Mesodermal cell (in vitro differentiated cells): ENCODE data around the gene POLR2H.

ENCODE experiments used
- H3K27ac ChIP-seq: 2 replicates; pipeline ENCODE4 v1.7.0; 2013; ENCODE audit warnings: mild to moderate bottlenecking, low read depth, low read length, moderate library complexity; ENCODE audit not compliant: severe bottlenecking
- H3K36me3 ChIP-seq: 2 replicates; pipeline ENCODE4 v1.7.1; 2013; ENCODE audit warnings: mild to moderate bottlenecking, low read length, moderate library complexity; ENCODE audit not compliant: control insufficient read depth, insufficient read depth
- H3K4me1 ChIP-seq: one replicate; pipeline ENCODE4 v1.7.1; 2013; ENCODE audit warnings: mild to moderate bottlenecking, low read length; ENCODE audit not compliant: insufficient read depth, control insufficient read depth, poor library complexity, severe bottlenecking
- H3K4me3 ChIP-seq: 2 replicates; pipeline ENCODE4 v1.7.0; 2013; ENCODE audit warnings: low read length, control low read depth, mild to moderate bottlenecking; ENCODE audit not compliant: insufficient read depth, poor library complexity, severe bottlenecking; ENCODE audit errors: extremely low read depth
- H3K9me3 ChIP-seq: 2 replicates; pipeline ENCODE4 v1.7.1; 2013; ENCODE audit warnings: mild to moderate bottlenecking, low read length, moderate library complexity; ENCODE audit not compliant: control insufficient read depth
- WGBS, 2 experiments: methylation state at CpG; one replicate each; pipeline ENCODE4 v1.1.5; 2013; ENCODE audit warnings: missing lambda C conversion rate in 2 of 2; ENCODE audit not compliant: insufficient coverage in 2 of 2; 5-methylcytosine and 5-hydroxymethylcytosine counted together

The POLR2H gene

DNA sequence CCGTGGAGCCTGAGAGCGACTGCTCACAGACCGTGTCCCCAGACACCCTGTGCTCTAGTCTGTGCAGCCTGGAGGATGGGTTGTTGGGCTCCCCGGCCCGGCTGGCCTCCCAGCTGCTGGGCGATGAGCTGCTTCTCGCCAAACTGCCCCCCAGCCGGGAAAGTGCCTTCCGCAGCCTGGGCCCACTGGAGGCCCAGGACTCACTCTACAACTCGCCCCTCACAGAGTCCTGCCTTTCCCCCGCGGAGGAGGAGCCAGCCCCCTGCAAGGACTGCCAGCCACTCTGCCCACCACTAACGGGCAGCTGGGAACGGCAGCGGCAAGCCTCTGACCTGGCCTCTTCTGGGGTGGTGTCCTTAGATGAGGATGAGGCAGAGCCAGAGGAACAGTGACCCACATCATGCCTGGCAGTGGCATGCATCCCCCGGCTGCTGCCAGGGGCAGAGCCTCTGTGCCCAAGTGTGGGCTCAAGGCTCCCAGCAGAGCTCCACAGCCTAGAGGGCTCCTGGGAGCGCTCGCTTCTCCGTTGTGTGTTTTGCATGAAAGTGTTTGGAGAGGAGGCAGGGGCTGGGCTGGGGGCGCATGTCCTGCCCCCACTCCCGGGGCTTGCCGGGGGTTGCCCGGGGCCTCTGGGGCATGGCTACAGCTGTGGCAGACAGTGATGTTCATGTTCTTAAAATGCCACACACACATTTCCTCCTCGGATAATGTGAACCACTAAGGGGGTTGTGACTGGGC, 16.8 kb upstream of the POLR2H start:
- WGBS, 2 experiments: 75 to 94% methylated on average over 11 to 16 of the region's 24 CpGs

DNA sequence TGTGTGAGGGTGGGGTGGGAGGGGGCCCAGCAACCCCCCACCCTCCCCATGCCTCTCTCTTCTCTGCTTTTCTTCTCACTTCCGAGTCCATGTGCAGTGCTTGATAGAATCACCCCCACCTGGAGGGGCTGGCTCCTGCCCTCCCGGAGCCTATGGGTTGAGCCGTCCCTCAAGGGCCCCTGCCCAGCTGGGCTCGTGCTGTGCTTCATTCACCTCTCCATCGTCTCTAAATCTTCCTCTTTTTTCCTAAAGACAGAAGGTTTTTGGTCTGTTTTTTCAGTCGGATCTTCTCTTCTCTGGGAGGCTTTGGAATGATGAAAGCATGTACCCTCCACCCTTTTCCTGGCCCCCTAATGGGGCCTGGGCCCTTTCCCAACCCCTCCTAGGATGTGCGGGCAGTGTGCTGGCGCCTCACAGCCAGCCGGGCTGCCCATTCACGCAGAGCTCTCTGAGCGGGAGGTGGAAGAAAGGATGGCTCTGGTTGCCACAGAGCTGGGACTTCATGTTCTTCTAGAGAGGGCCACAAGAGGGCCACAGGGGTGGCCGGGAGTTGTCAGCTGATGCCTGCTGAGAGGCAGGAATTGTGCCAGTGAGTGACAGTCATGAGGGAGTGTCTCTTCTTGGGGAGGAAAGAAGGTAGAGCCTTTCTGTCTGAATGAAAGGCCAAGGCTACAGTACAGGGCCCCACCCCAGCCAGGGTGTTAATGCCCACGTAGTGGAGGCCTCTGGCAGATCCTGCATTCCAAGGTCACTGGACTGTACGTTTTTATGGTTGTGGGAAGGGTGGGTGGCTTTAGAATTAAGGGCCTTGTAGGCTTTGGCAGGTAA, 16.0 kb upstream of the POLR2H start:
- Histone ChIP-seq H3K4me1 (peaks cover 36% of the 10 kb centered on the region), H3K9me3 (no peaks in the 10 kb centered on the region), H3K36me3 (peaks cover 39% of the 10 kb centered on the region), H3K4me3 (no peak overlapping the region), H3K27ac (peak overlapping the region; percentile 36)
- WGBS, 2 experiments: 27 to 38% methylated on average over 6 of the region's 14 CpGs

More for the DNA sequence above, 16.8 kb upstream of the POLR2H start:
- peaks cover 34% of the 10 kb centered on the region for H3K36me3 ChIP-seq
- no peaks in the 10 kb centered on the region for H3K9me3 ChIP-seq
- H3K4me3 ChIP-seq: no peak overlapping the region
- no peak overlapping the region for H3K27ac ChIP-seq
- H3K4me1 ChIP-seq: peaks cover 40% of the 10 kb centered on the region

DNA sequence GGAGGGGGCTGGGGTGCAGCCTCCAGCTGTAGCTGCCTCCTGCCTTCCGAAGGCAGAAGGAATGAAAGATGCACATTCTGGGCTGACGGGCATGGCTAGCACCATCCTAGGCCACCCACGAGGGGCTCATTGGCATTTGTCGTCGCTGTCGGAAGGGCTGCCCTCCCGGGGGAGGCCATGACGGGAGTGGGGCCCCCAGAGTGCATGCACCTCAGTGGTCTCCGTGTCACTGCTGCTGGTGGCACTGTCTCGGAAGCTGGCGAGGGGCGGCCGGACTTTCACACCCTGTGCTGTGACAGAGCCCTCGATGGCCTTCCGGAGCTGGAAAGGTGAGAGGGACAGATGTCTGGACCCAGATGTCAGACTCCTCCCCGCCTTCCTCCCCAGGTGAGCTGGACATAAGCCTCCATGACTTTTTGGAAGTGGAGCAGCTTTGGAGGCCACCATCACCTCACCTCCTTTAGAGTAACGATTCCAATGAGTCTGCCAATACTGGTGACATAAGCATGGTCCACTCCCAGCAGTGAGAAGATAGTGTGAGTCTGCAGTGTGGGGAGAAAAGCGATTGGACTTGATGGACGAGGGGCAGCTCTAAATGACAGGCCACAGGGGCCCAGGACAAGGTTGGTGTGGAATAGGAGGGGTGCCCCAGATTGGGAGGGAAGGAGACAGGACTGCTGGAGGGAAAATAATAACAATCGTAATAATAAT, 14.9 kb upstream of the POLR2H start:
- 93 to 98% methylated on average over 13 to 18 of the region's 20 CpGs for WGBS, 2 experiments
- Histone ChIP-seq H3K4me1 (peaks cover 36% of the 10 kb centered on the region), H3K36me3 (peaks cover 35% of the 10 kb centered on the region), H3K4me3 (no peak overlapping the region), H3K27ac (no peak overlapping the region), H3K9me3 (no peaks in the 10 kb centered on the region)

DNA sequence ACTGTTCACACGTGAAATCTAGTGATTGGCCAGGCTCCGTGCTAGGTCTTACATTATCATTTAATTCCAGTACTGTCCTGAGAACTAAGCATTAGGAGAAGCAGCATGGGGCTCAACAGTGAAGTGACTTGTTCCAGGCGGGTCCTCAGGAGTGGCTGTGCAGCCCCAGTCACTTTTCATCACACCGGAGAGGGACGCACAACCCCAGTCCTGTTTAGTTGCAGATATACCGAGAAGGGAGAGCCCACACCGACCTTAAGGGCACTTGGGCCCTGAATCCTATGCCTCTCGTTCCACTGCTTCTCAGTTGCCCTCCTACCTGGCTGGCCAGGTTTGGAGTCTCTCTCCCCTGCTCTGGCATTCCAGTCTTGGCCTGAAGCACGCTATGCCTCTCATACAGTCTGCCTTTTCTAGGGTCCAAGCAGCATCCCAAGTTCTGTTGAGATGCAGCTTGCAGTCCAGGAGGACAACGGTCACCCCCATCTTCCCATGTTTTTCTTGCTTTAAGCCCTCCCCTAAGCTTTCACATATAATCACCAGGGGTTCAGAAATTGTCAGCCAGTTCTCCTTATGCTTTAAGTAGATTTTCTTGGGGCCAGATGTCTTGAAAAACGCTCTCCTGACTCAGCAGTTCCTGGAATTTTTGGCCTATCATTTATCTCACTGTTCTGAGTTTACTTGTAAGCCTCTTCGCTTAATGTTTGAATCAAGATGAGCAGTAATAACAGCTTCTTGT, 14.0 kb upstream of the POLR2H start:
- Histone ChIP-seq H3K36me3 (peaks cover 36% of the 10 kb centered on the region), H3K4me3 (no peak overlapping the region), H3K9me3 (no peaks in the 10 kb centered on the region), H3K27ac (peak overlapping the region; percentile 49), H3K4me1 (peaks cover 40% of the 10 kb centered on the region)
- WGBS, 2 experiments: 92 to 96% methylated on average over 9 to 10 of the region's 12 CpGs

DNA sequence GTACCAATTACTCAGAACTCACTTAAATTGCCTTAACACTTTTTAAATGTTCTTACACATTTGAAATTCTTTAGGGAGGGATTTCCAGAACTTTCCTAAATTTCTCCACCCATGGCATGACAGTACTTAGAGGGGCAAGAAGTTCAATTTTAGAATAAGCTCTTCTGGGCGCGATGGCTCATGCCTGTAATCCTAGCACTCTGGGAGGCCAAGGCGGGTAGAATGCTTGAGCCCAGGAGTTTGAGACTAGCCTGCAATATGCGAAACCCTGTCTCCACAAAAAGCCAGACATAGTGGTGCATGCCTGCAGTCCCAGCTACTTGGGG, 13.5 kb upstream of the POLR2H start:
- Histone ChIP-seq H3K4me1 (peaks cover 39% of the 10 kb centered on the region), H3K4me3 (no peak overlapping the region), H3K9me3 (no peaks in the 10 kb centered on the region), H3K27ac (peak overlapping the region; percentile 49), H3K36me3 (peaks cover 30% of the 10 kb centered on the region)
- WGBS, 2 experiments: 88 to 96% methylated on average over 4 of the region's 4 CpGs

DNA sequence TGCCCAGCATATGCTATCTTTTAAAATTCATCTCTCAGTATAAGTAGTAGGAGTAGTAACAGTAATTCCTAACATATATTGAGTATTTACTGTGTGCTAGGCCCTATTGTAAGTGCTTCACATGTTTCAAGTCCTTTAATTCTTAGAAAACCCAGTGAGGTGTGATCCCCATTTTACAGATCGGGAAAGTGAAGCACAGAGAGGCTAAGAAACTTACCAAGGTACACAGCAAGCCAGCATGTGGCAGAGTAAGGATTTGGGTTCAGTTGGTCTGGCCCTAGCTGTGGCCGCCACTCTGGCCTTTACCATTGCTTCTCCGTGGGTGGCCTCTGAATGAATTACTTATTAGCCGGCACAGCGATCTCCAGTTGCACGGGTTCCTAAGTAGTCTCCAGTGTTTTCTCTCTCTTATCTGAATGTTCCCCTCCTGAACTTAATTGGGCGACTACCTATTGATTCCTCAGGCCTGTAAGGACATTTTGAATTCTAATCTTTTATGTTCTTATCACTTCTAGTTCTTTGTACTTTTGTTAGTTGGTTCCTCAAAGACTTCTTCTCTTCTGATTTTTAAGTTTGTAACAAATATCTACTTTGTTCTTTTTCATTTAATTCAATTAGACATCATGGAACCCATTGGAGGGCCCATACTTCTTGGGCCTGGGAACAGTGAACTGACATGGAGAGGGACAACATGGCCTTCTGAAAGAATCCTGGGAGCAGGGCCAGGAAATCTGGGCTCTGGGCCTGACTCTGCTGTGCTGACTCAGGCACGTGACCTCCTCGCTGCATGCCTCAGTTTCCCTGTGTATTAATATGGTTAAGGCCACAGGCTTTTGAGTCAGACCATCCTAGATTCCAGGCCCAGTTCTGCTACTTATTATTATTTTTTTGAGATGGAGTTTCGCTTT, 11.7 kb upstream of the POLR2H start:
- H3K4me3 ChIP-seq: no peak overlapping the region
- peaks cover 32% of the 10 kb centered on the region for H3K4me1 ChIP-seq
- 91 to 98% methylated on average over 7 to 9 of the region's 10 CpGs for WGBS, 2 experiments
- H3K27ac ChIP-seq: no peak overlapping the region
- H3K9me3 ChIP-seq: no peaks in the 10 kb centered on the region
- peaks cover 36% of the 10 kb centered on the region for H3K36me3 ChIP-seq

DNA sequence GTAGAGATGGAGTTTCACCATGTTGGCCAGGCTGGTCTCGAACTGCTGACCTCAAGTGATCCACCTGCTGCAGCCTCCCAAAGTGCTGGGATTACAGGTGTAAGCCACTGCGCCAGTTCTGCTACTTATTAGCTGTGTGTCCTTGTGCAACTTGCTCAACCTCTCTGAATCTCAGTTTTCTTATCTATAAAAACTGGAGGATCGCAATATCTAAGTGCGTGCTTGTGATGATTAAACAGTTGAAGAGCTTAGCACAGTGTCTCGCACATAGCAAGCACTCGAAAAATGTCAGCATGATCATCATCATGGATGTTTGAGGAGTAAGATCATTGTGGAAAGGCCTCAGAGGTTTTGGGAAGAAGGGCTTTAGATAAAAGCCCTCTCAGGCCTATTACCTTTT, 10.9 kb upstream of the POLR2H start:
- Histone ChIP-seq H3K36me3 (peaks cover 38% of the 10 kb centered on the region), H3K27ac (no peak overlapping the region), H3K9me3 (no peaks in the 10 kb centered on the region), H3K4me3 (no peak overlapping the region), H3K4me1 (peaks cover 32% of the 10 kb centered on the region)
- 92 to 94% methylated on average over 6 of the region's 6 CpGs for WGBS, 2 experiments

DNA sequence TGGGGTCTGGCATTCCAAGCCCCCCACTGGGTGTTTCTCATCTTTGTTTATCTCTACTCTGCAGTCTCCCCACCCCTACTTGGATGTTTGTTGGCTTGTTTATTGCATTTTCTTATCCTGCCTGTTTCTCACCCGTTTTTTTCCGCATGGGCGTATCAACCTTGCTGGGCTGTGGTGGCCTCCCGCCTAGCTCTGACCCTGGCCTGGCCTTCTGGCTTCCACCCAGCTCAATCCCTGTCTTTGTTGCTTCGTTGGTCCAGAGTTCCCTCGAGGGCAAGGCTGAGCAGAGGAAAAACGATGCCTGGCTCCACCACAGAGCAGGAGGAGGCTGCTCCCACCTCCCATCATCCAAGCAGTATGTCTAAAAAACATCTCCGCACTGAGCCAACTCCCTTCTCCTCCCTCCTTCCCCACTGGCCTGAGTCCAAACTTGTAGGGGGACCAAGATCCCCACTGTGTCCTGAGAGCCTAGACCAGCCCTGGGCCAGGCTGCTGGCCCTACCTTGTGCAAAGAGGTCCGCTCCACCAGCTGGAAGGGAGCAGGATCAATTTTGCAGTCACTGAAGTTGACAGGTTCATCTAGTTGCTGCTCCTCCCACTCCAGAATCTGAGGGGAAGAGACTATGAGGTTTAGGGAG, 9.9 kb upstream of the POLR2H start:
- Histone ChIP-seq H3K27ac (peak overlapping the region; percentile 69), H3K4me1 (peaks cover 30% of the 10 kb centered on the region), H3K9me3 (no peaks in the 10 kb centered on the region), H3K36me3 (peaks cover 36% of the 10 kb centered on the region), H3K4me3 (no peak overlapping the region)
- 50 to 55% methylated on average over 6 to 9 of the region's 9 CpGs for WGBS, 2 experiments

DNA sequence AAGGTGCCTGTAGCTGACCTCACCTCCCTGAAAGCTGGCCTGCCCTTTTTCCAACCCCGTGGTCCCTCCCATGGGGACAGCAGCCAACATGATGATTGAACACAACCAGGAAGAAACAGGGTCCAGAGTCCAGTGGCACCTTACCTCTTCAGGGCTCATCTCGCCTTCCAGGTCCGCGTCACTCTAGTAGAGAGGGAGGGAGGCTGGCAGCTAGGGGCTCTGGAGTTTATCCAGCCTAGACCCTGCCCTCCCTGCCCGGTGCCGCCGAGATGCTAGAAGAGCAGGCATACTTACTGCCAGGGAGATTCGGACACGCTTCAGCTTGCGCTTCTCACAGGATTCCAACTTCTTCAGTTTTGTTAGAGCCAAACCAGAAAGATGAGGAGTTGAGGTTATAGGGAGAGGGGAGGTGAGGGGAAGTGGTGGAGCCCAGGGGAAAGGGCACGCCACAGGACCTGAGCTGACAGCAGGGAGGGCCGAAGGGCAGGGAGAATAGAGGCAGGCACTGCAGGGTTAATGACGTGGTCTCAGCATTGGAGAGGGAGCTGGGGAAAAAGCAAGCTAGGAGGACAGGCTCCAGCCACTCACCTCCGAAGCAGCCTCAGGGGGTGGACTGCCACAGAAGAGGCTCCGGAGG, 9.2 kb upstream of the POLR2H start:
- H3K27ac ChIP-seq: peak overlapping the region; percentile 69
- H3K9me3 ChIP-seq: no peaks in the 10 kb centered on the region
- peaks cover 30% of the 10 kb centered on the region for H3K4me1 ChIP-seq
- H3K36me3 ChIP-seq: peaks cover 42% of the 10 kb centered on the region
- 95 to 97% methylated on average over 9 to 15 of the region's 15 CpGs for WGBS, 2 experiments
- H3K4me3 ChIP-seq: no peak overlapping the region
